GM12873 (cell line): ENCODE results near the gene EPOP.

Experiments used
- CTCF ChIP-seq: IDR thresholded peaks from 2 replicates; pipeline ENCODE4 v1.5.1; 2012; ENCODE audit warnings: low read depth, mild to moderate bottlenecking, moderate library complexity, low read length, control low read depth; ENCODE audit not compliant: insufficient read depth; ENCODE audit errors: missing control alignments

The EPOP gene

GRCh38 chr17:38703742-38704605 is 29.2 kb upstream of the EPOP start:
- no peak for TF ChIP-seq CTCF

- no peak for TF ChIP-seq CTCF
These were observed 28.4 kb upstream of the EPOP start for GRCh38 chr17:38702916-38703741.

GRCh38 chr17:38702166-38702915 is 27.6 kb upstream of the EPOP start:
- no peak for TF ChIP-seq CTCF

GRCh38 chr17:38701504-38702165 is 26.9 kb upstream of the EPOP start:
- no peak for TF ChIP-seq CTCF

- TF ChIP-seq CTCF, result no peak
These were observed 24.0 kb upstream of the EPOP start for GRCh38 chr17:38698760-38699159.

- no peak for TF ChIP-seq CTCF
These were observed 22.5 kb upstream of the EPOP start for GRCh38 chr17:38697061-38697820.
